HG03575 (cell line): Measurements from ENCODE around the gene TACSTD2.

Experiments used
- ATAC-seq: cut with Tn5 transposase; IDR thresholded peaks from one replicate; pipeline ENCODE4 v1.9.1; 2021; ENCODE audit not compliant: unreplicated experiment, insufficient number of reproducible peaks, low FRiP score; ENCODE audit errors: extremely low read depth

TACSTD2 gene

GRCh38 chr1:58528518-58528917 lies 48.5 kb downstream of the TACSTD2 start:
- ATAC-seq, result no peak
